Lower leg skin (tissue), 4 donors: ENCODE results near the gene ARHGAP15. TPM values are rescaled to one million over a fixed set of nuclear protein-coding genes. Genes with fewer than 3 reads are reported as not detected.

Experiments
- DNase-seq, 2 donors: peaks; one replicate each; pipeline ENCODE4 v3.0.0-alpha.2; 2019; ENCODE audit warnings: low spot score in 2 of 2
- H3K4me3 ChIP-seq: fragments of 200-600 bp; sonication (generic); 2 replicates; pipeline ENCODE4 v1.5.1; 2017; ENCODE audit warnings: mild to moderate bottlenecking, low read depth; ENCODE audit not compliant: poor library complexity, severe bottlenecking
- CTCF ChIP-seq, 3 donors: fragments of 450-650 bp; IDR thresholded peaks; one replicate each; pipeline ENCODE4 v1.5.1; 2016; ENCODE audit warnings: antibody characterized with exemption in 3 of 3, mild to moderate bottlenecking in 3 of 3, moderate library complexity in 2 of 3
- POLR2A ChIP-seq, 2 donors: fragments of 450-650 bp; IDR thresholded peaks; one replicate each; pipeline ENCODE4 v1.6.1; 2016 to 2017; ENCODE audit warnings: antibody characterized with exemption in 2 of 2, mild to moderate bottlenecking in 1 of 2, moderate library complexity in 1 of 2
- WGBS, 2 donors: methylation state at CpG; one replicate each; pipeline ENCODE4 v1.1.5; 2018; 5-methylcytosine and 5-hydroxymethylcytosine counted together
- intact Hi-C: fragments of 100-400 bp; cut with DNase I; formaldehyde crosslinking; loops from one replicate; pipeline ENCODE4 v1.15.0; 2023; ENCODE audit warnings: low total_unique reads
- total RNA-seq, 4 donors: library from RNA; depleted of rRNA; stranded (reverse); fragments of >200 nt; gene quantifications; one replicate each; pipeline ENCODE4 v1.1.0, GENCODE V29; 2016

The ARHGAP15 gene
- total RNA-seq, 4 donors from 2014 or later, result 1.1 to 4.6 (median 2.4) TPM

GRCh38 chr2:143428700-143429099, 299.5 kb downstream of the ARHGAP15 start:
- no peak for TF ChIP-seq CTCF (IDR thresholded peaks at IDR 0.05)
- no peak for TF ChIP-seq POLR2A (IDR thresholded peaks at IDR 0.05)
- 47 to 51% methylated on average over 1 of the region's 1 CpG for WGBS, 2 donors
- H3K4me3 ChIP-seq, result no peak overlapping the region
- no peak for DNase-seq
- intact Hi-C loops, result no loop called here

- intact Hi-C loops, result no loop called here
- H3K4me3 ChIP-seq, result no peak overlapping the region
- TF ChIP-seq CTCF (IDR thresholded peaks at IDR 0.05), result no peak
- TF ChIP-seq POLR2A (IDR thresholded peaks at IDR 0.05), result no peak
- DNase-seq, result no peak
- WGBS, 2 donors, result 80 to 84% methylated on average over 1 of the region's 1 CpG
Observed at GRCh38 chr2:143429932-143430679, 300.9 kb downstream of the ARHGAP15 start.

GRCh38 chr2:143431316-143431715, 302.1 kb downstream of the ARHGAP15 start:
- no peak for TF ChIP-seq POLR2A (IDR thresholded peaks at IDR 0.05)
- no peak for TF ChIP-seq CTCF (IDR thresholded peaks at IDR 0.05)
- WGBS, 2 donors, result 57 to 64% methylated on average over 2 of the region's 2 CpGs
- intact Hi-C loops, result no loop called here
- no peak for DNase-seq
- H3K4me3 ChIP-seq, result no peak overlapping the region

- no peak for TF ChIP-seq POLR2A (IDR thresholded peaks at IDR 0.05)
- TF ChIP-seq CTCF (IDR thresholded peaks at IDR 0.05), result no peak
- WGBS, 2 donors, result 58 to 63% methylated on average over 3 of the region's 3 CpGs
- H3K4me3 ChIP-seq, result no peak overlapping the region
- intact Hi-C loops, result no loop called here
- no peak for DNase-seq
Observed at GRCh38 chr2:143433251-143433650, 304.0 kb downstream of the ARHGAP15 start.

DNA sequence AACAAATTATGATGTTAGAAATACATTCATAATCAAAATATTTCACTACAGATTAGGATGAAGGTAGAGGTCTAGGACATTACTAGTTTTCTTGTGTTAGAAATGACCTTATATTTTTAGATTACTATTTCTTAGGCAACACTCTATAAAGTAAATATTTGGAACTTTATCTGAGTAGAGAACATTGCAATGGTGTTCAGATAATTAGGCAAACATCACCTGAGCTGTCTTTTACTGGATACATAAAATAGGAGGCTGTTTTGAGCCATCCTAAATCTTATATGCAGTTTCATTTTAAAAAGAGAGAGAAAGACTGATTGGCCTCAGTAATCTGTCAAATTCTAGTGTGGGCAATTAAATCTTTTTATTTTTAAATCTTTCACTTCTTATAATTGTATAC, 304.6 kb downstream of the ARHGAP15 start:
- no peak overlapping the region for H3K4me3 ChIP-seq
- intact Hi-C loops, result no loop called here
- DNase-seq, result no peak
- no peak for TF ChIP-seq POLR2A (IDR thresholded peaks at IDR 0.05)
- TF ChIP-seq CTCF (IDR thresholded peaks at IDR 0.05), result no peak

GRCh38 chr2:143434445-143434844, 305.2 kb downstream of the ARHGAP15 start:
- DNase-seq, result no peak
- intact Hi-C loops, result no loop called here
- WGBS, 2 donors, result 59 to 68% methylated on average over 3 of the region's 3 CpGs
- H3K4me3 ChIP-seq, result no peak overlapping the region
- TF ChIP-seq CTCF (IDR thresholded peaks at IDR 0.05) (no peak), POLR2A (IDR thresholded peaks at IDR 0.05) (no peak)
